ENCODE data around the gene KIF18B. TPM values are rescaled to one million over a fixed set of nuclear protein-coding genes. Genes with fewer than 3 reads are reported as not detected.

Gene KIF18B
- total RNA-seq, 2 experiments from 2014 or later = 42.2 to 126 TPM

DNA sequence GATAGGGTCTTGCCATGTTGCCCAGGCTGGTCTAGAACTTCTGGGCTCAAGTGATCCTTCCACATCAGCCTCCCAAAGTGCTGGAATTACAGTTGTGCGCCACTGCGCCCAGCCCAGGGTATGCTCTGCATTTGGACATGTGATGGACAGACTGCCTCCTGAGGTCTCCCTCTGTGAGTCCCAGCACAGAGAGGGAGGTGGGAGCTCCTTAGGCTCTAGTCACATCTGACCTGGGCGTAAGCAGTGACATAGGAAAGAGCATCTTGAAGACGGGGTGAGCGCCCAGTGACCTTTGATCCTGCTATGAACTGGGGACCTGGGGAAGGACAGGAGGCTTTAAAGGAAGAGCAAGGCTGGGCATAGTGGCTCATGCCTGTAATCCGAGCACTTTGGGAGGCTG lies 30.1 kb downstream of the KIF18B start:
- H3K4me3 ChIP-seq (ENCODE audit: low read depth, low read length, poor library complexity, severe bottlenecking) = no peak overlapping the region
- TF ChIP-seq, protein P1, sequence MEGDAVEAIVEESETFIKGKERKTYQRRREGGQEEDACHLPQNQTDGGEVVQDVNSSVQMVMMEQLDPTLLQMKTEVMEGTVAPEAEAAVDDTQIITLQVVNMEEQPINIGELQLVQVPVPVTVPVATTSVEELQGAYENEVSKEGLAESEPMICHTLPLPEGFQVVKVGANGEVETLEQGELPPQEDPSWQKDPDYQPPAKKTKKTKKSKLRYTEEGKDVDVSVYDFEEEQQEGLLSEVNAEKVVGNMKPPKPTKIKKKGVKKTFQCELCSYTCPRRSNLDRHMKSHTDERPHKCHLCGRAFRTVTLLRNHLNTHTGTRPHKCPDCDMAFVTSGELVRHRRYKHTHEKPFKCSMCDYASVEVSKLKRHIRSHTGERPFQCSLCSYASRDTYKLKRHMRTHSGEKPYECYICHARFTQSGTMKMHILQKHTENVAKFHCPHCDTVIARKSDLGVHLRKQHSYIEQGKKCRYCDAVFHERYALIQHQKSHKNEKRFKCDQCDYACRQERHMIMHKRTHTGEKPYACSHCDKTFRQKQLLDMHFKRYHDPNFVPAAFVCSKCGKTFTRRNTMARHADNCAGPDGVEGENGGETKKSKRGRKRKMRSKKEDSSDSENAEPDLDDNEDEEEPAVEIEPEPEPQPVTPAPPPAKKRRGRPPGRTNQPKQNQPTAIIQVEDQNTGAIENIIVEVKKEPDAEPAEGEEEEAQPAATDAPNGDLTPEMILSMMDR (conservative IDR thresholded peaks at IDR 0.05; ENCODE audit: low read length) = no peak
- no peak for TF ChIP-seq EZH2phosphoT487 (IDR thresholded peaks at IDR 0.05; ENCODE audit: borderline replicate concordance, low read depth, low read length)
- no peaks in the 10 kb centered on the region for H3K9me2 ChIP-seq (ENCODE audit: insufficient read depth, low read length)
- H3K36me3 ChIP-seq (ENCODE audit: insufficient read depth, low read length) = no peaks in the 10 kb centered on the region
- ChIA-PET POLR2A (no interaction called here), CTCF (ENCODE audit: unreplicated experiment) (no interaction called here)
- no peaks in the 10 kb centered on the region for H3K79me2 ChIP-seq (ENCODE audit: insufficient read depth, low read depth, low read length)
- intact Hi-C loops (cut with micrococcal nuclease; ENCODE audit: unreplicated experiment) = no loop called here
- no peak for DNase-seq (ENCODE audit: low spot score)
- H4K20me1 ChIP-seq (ENCODE audit: insufficient read depth, low read length) = no peaks in the 10 kb centered on the region
- no TSS peak for BruUV-seq (replicated peaks)
- no peak overlapping the region for H3K4me2 ChIP-seq (ENCODE audit: low read length)
- H2AFZ ChIP-seq (ENCODE audit: low read length) = no peak overlapping the region
- no peaks in the 10 kb centered on the region for H3K9me3 ChIP-seq (ENCODE audit: low read length)
- H3K27ac ChIP-seq (ENCODE audit: low read depth, low read length, poor library complexity, severe bottlenecking) = no peak overlapping the region
- peaks cover 31% of the 10 kb centered on the region for H3K4me1 ChIP-seq (ENCODE audit: insufficient read depth, low read length, poor library complexity, severe bottlenecking)

DNA sequence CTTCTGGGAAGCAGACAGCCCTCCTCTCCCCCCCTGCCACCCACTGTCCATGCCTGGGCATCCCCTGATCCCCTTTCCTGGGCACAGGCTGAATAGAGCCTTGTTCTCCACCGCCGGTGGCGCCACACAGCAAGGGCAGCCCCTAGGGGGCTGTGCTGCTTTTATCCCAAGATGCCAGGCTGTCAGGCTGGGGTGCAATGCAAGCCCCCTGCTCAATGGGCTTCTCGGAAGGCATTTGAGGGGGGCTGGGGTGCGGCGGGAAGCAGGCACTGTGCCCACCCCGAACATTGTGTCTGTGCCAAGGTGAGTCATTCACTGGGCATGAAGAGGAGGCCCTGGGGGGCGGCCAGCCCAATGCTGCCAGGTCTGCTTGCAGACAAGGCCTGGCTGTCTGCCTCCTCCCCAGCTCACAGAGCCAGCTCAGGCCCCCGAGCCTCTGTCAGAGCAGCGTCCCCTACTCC lies 30.8 kb downstream of the KIF18B start:
- CTCF ChIA-PET (ENCODE audit: unreplicated experiment) = no interaction called here

More for the DNA sequence above, 30.8 kb downstream of the KIF18B start:
- Histone ChIP-seq H4K20me1 (ENCODE audit: insufficient read depth, low read length) (no peaks in the 10 kb centered on the region), H3K4me3 (ENCODE audit: low read depth, low read length, poor library complexity, severe bottlenecking) (no peak overlapping the region), H2AFZ (ENCODE audit: low read length) (no peak overlapping the region), H3K79me2 (ENCODE audit: insufficient read depth, low read depth, low read length) (no peaks in the 10 kb centered on the region), H3K9me2 (ENCODE audit: insufficient read depth, low read length) (no peaks in the 10 kb centered on the region), H3K4me2 (ENCODE audit: low read length) (no peak overlapping the region), H3K4me1 (ENCODE audit: insufficient read depth, low read length, poor library complexity, severe bottlenecking) (peaks cover 31% of the 10 kb centered on the region), H3K27ac (ENCODE audit: low read depth, low read length, poor library complexity, severe bottlenecking) (no peak overlapping the region), H3K36me3 (ENCODE audit: insufficient read depth, low read length) (no peaks in the 10 kb centered on the region), H3K9me3 (ENCODE audit: low read length) (no peaks in the 10 kb centered on the region)
- TF ChIP-seq, protein P1 (conservative IDR thresholded peaks at IDR 0.05; ENCODE audit: low read length) = no peak
- TF ChIP-seq EZH2phosphoT487 (IDR thresholded peaks at IDR 0.05; ENCODE audit: borderline replicate concordance, low read depth, low read length) = no peak
- DNase-seq (ENCODE audit: low spot score) = no peak
- POLR2A ChIA-PET = interaction anchor here (0.6 kb wide), 1 partner anchor 311 kb away, joined by 3 read pairs; no protein-coding TSS in a partner anchor
- intact Hi-C loops (cut with micrococcal nuclease; ENCODE audit: unreplicated experiment) = no loop called here
- no TSS peak for BruUV-seq (replicated peaks)

All from OCI-LY7 (cell line).